Astrocyte (in vitro differentiated cells and primary cell): ENCODE data around the gene KDF1. TPM values are rescaled to one million over a fixed set of nuclear protein-coding genes. Genes with fewer than 3 reads are reported as not detected.

Experiments used
- DNase-seq: peaks from one replicate; pipeline ENCODE4 v3.0.0-alpha.2; 2010; ENCODE audit warnings: low read depth
- FAIRE-seq: peaks from 2 replicates; lab custom pipeline; 2011; peaks lifted over from hg19 to GRCh38; lab: Jason Lieb, UNC
- H2AFZ ChIP-seq: 2 replicates; pipeline ENCODE4 v1.6.0; 2012; ENCODE audit warnings: low read depth, low read length, inconsistent platforms
- H3K27ac ChIP-seq: 2 replicates; pipeline ENCODE4 v1.5.1; 2011; ENCODE audit warnings: low read depth, low read length, inconsistent platforms
- H3K27me3 ChIP-seq: 2 replicates; pipeline ENCODE4 v1.6.0; 2011; ENCODE audit warnings: low read length, inconsistent platforms; ENCODE audit not compliant: insufficient read depth
- H3K36me3 ChIP-seq: 2 replicates; pipeline ENCODE4 v1.5.1; 2011; ENCODE audit warnings: low read length, inconsistent platforms; ENCODE audit not compliant: insufficient read depth
- H3K4me1 ChIP-seq: 2 replicates; pipeline ENCODE4 v1.5.1; 2011; ENCODE audit warnings: low read length, inconsistent platforms; ENCODE audit not compliant: insufficient read depth
- H3K4me2 ChIP-seq: 2 replicates; pipeline ENCODE4 v1.6.0; 2012; ENCODE audit warnings: low read length, inconsistent platforms
- H3K4me3 ChIP-seq: 2 replicates; pipeline ENCODE4 v1.5.1; 2011; ENCODE audit warnings: low read depth, mild to moderate bottlenecking, low read length, inconsistent platforms; ENCODE audit not compliant: insufficient read depth
- H3K79me2 ChIP-seq: 2 replicates; pipeline ENCODE4 v1.6.0; 2012; ENCODE audit warnings: mild to moderate bottlenecking, low read length, inconsistent platforms; ENCODE audit not compliant: insufficient read depth
- H3K9ac ChIP-seq: 2 replicates; pipeline ENCODE4 v1.6.0; 2012; ENCODE audit warnings: mild to moderate bottlenecking, low read length, inconsistent platforms
- H3K9me3 ChIP-seq: 2 replicates; pipeline ENCODE4 v1.5.1; 2012; ENCODE audit warnings: low read depth, mild to moderate bottlenecking, low read length, inconsistent platforms; ENCODE audit not compliant: insufficient read depth
- H4K20me1 ChIP-seq: 2 replicates; pipeline ENCODE4 v1.6.0; 2012; ENCODE audit warnings: low read length, inconsistent platforms; ENCODE audit not compliant: insufficient read depth
- H3K27ac Mint-ChIP-seq: one replicate; pipeline ENCODE4 v1.8.0; 2021; ENCODE audit warnings: mild to moderate bottlenecking, mixed read lengths; ENCODE audit not compliant: unreplicated experiment
- H3K27me3 Mint-ChIP-seq: one replicate; pipeline ENCODE4 v1.8.0; 2021; ENCODE audit warnings: low read depth, mixed read lengths; ENCODE audit not compliant: unreplicated experiment
- H3K36me3 Mint-ChIP-seq: one replicate; pipeline ENCODE4 v1.8.0; 2021; ENCODE audit warnings: low read depth, mixed read lengths; ENCODE audit not compliant: unreplicated experiment
- H3K4me1 Mint-ChIP-seq: one replicate; pipeline ENCODE4 v1.8.0; 2021; ENCODE audit warnings: low read depth, mixed read lengths; ENCODE audit not compliant: unreplicated experiment
- H3K4me3 Mint-ChIP-seq: one replicate; pipeline ENCODE4 v1.8.0; 2021; ENCODE audit warnings: mild to moderate bottlenecking, moderate library complexity, mixed read lengths; ENCODE audit not compliant: unreplicated experiment
- H3K9me3 Mint-ChIP-seq: one replicate; pipeline ENCODE4 v1.8.0; 2021; ENCODE audit warnings: mild to moderate bottlenecking, mixed read lengths; ENCODE audit not compliant: unreplicated experiment
- CTCF ChIP-seq: IDR thresholded peaks from 2 replicates; pipeline ENCODE4 v1.5.1; 2011; ENCODE audit warnings: low read depth, mild to moderate bottlenecking, inconsistent platforms, low read length, moderate library complexity; ENCODE audit not compliant: insufficient read depth
- EZH2 ChIP-seq: IDR thresholded peaks from 2 replicates; pipeline ENCODE4 v1.6.1; 2012; ENCODE audit warnings: mild to moderate bottlenecking, low read length, inconsistent platforms; ENCODE audit not compliant: insufficient read depth
- total RNA-seq: library from RNA; stranded (reverse); gene quantifications from 2 replicates; pipeline ENCODE4 v1.2.1, GENCODE V29; 2021

The KDF1 gene
- total RNA-seq, 1 donor from 2014 or later: 0.54 TPM

GRCh38 chr1:27007909-27008582 is 47.8 kb upstream of the KDF1 start:
- no peak overlapping the region for H3K4me3 Mint-ChIP-seq
- Histone ChIP-seq H3K9me3 (no peaks in the 10 kb centered on the region), H3K27me3 (no peaks in the 10 kb centered on the region), H3K9ac (no peak overlapping the region), H3K4me3 (no peak overlapping the region), H3K79me2 (peaks cover 8% of the 10 kb centered on the region), H3K27ac (no peak overlapping the region), H4K20me1 (peaks cover 6% of the 10 kb centered on the region), H3K4me1 (peaks cover 35% of the 10 kb centered on the region), H3K36me3 (no peaks in the 10 kb centered on the region), H2AFZ (no peak overlapping the region), H3K4me2 (no peak overlapping the region)
- H3K9me3 Mint-ChIP-seq: no peaks in the 10 kb centered on the region
- no peak for DNase-seq
- TF ChIP-seq EZH2 (no peak), CTCF (no peak)
- peaks cover 2% of the 10 kb centered on the region for H3K36me3 Mint-ChIP-seq
- peak overlapping the region; percentile 59 for H3K27ac Mint-ChIP-seq
- FAIRE-seq: no peak
- no peaks in the 10 kb centered on the region for H3K27me3 Mint-ChIP-seq
- peaks cover 47% of the 10 kb centered on the region for H3K4me1 Mint-ChIP-seq

- H3K4me3 ChIP-seq: no peak overlapping the region
- peaks cover 8% of the 10 kb centered on the region for H3K79me2 ChIP-seq
- H3K27me3 Mint-ChIP-seq: no peaks in the 10 kb centered on the region
- FAIRE-seq (no peak), DNase-seq (no peak)
- H3K9me3 Mint-ChIP-seq: no peaks in the 10 kb centered on the region
- TF ChIP-seq CTCF (no peak), EZH2 (no peak)
- H3K27me3 ChIP-seq: no peaks in the 10 kb centered on the region
- no peak overlapping the region for H3K9ac ChIP-seq
- H3K27ac Mint-ChIP-seq: no peak overlapping the region
- H3K27ac ChIP-seq: no peak overlapping the region
- no peak overlapping the region for H3K4me2 ChIP-seq
- peaks cover 35% of the 10 kb centered on the region for H3K4me1 ChIP-seq
- peaks cover 45% of the 10 kb centered on the region for H3K4me1 Mint-ChIP-seq
- H3K36me3 Mint-ChIP-seq: peaks cover 2% of the 10 kb centered on the region
- peaks cover 6% of the 10 kb centered on the region for H4K20me1 ChIP-seq
- no peaks in the 10 kb centered on the region for H3K9me3 ChIP-seq
- H3K4me3 Mint-ChIP-seq: no peak overlapping the region
- H3K36me3 ChIP-seq: no peaks in the 10 kb centered on the region
- no peak overlapping the region for H2AFZ ChIP-seq
Observed at GRCh38 chr1:27006683-27007082, 46.4 kb upstream of the KDF1 start.
